EH (cell line): Measurements from ENCODE around the gene CBLC.

ENCODE experiments used
- DNase-seq: peaks from one replicate; pipeline ENCODE4 v3.0.0-alpha.2; 2015; ENCODE audit warnings: low read depth

CBLC gene

DNA sequence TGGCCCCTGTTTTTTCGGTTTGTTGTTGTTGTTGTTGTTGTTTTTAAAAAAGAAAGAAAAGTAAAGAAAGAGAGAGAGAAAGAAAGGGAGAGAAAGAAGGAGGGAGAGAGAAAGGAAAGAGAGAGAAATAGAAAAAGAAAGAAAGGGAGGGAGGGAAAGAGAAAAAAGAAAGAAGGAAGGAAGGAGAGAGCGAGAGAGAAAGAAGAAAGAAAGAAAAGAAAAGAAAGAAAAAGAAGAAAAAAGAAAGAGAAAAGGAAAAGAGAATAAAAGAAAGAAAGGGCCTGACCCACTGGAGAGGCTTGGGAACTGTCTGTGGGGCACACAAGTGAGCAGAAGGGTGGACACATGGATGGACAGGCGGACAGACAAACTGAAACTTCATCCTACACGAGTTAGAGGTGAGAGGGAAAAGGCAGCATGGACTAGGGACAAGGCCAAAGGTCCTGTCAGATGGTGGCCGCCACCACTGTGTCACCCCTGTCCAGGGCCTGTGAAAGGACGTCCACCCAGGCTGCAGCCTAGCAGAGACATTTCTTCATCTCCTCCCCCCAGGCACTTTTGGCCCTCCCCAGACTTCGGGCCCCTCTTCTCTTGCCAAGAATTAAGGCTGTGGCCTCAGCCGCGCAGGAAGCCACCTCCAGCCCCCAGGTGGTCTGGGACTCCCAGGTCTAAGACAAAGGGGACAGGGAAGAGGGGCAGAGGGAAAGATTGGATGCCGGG lies 22.1 kb downstream of the CBLC start:
- no peak for DNase-seq

DNA sequence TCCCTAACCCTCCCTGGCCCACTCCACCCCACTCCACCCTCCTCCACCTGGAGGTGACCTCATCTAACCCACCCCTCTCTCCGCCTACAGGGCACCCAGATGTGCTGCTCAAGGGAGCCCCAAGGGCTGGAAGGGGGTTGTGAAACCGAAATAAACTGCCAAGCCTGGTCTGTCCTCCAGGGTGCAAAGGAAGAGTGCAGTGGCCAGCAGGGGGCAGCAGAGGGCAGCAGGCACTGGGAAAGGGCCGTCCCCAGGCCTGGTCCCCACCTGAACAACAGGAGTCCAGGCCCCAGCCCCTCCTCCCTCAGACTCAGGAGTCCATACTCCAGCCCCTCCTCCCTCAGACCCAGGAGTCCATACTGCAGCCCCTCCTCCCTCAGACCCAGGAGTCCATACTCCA lies 22.8 kb downstream of the CBLC start:
- DNase-seq, result peak; percentile 75

DNA sequence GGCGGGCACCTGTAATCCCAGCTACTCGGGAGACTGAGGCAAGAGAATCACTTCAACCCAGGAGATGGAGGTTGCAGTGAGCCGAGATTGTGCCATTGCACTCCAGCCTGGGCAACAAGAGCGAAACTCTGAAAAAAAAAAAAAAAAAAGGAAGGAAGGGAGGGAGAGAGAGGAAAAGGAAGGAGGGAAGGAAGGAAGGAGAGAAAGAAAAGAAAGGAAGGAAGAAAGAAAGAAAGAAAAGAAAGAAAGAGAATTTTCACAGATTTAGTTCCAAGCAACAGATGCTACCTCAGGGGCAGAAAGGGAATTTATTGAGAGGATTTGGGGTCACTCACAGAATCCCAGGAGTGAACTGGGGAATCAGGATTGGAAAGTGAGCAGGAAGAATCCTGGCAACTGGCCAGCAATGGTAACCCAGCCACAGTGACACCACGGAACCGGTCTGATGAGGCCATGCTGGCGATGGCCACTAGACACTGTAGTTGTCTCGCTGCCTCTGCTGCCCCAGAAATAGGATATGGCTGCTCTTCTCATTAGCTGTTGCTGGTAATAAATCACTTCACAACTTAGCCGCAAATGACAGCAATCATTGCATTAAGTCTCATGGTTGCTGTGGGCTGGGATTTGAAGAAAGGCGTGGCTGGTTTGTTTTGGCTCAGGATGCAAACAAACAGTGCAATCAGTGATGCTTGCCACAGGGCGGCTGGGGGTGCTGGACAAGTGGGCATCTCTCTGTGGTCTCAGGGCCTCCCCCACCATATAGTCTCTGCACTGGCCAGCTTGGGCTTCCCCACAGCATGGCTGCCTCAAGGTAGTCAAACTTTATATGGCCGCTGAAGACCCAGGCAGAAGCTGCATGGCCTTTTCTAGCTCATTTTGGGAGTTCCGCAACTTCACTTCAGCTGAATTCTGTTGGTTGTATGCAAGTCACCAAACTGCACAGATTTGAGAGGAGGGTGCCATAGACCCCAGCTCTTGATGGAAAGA lies 26.0 kb downstream of the CBLC start:
- no peak for DNase-seq

DNA sequence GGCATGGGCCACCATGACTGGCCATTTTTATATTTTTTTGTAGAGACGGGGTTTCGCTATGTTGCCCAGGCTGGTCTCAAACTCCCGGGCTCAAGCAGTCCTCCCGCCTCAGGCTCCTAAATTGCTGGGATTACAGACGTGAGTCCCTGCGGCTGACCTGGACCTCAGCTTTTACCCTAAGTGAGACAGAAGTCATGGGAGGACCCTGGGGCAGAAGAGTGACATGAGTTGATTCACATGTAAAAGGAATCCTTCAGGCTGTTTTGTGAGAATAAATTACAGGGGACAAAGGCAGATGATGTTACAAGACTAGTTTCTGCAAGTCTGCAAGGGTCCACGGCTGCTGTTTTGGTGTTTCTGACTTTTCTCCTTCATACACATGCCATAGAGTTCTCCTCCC lies 28.6 kb downstream of the CBLC start:
- DNase-seq, result no peak

DNA sequence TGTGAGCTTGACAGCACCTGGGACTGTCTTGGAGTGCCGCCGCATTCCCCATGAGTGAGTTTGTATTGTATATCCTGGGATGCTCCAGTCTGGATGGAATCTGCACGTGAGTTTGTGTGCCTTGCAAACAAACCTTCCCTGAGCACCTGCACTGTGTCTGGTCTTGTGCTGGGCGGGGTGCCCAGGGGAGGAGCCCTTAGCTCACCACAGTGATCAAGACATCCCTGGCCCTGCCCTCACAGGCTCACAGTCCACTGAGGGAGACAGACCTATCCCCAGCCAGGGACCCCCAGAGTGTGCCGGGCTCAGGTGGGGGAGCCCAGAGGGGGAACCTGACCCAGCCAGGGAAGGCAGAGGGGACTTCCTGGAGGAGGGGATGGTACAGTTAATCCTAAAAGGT lies 29.5 kb downstream of the CBLC start:
- no peak for DNase-seq

DNA sequence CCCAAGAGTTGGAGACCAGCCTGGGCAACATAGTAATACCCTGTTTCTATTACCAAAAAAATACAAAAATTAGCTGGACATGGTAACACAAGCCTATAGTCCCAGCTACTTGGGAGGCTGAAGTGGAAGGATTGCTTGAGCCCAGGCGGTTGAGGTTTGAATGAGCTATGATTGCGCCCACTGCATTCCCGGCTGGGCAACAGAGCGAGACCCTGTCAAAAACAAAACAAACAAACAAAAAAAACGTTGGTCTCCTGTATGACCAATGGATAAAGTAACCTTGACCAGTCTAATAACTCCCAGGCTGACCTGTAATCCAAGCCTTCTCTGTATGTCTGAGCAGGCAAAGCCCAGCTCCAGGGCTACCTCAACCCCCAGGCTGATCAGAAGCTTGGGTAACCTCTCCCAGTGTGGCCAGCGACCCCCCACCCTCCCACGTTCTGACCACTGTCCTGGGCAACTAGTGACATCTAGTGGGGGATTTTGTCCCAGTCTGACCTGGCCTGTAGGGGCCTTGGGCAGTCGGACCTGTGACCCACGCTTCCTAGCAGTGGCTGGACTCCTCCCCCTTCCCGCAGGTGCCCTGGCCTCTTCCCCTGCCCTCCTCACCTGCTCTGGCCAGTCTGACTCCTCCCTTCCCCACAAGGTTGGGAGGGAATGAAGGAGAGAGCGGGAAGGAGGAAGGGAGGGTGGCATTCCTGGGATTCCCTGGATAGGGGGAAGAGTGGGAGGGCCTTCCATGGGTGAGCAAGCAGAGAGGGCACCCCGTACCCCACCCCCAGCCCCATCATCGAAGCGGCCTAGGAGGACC lies 30.2 kb downstream of the CBLC start:
- peak; percentile 70 for DNase-seq

DNA sequence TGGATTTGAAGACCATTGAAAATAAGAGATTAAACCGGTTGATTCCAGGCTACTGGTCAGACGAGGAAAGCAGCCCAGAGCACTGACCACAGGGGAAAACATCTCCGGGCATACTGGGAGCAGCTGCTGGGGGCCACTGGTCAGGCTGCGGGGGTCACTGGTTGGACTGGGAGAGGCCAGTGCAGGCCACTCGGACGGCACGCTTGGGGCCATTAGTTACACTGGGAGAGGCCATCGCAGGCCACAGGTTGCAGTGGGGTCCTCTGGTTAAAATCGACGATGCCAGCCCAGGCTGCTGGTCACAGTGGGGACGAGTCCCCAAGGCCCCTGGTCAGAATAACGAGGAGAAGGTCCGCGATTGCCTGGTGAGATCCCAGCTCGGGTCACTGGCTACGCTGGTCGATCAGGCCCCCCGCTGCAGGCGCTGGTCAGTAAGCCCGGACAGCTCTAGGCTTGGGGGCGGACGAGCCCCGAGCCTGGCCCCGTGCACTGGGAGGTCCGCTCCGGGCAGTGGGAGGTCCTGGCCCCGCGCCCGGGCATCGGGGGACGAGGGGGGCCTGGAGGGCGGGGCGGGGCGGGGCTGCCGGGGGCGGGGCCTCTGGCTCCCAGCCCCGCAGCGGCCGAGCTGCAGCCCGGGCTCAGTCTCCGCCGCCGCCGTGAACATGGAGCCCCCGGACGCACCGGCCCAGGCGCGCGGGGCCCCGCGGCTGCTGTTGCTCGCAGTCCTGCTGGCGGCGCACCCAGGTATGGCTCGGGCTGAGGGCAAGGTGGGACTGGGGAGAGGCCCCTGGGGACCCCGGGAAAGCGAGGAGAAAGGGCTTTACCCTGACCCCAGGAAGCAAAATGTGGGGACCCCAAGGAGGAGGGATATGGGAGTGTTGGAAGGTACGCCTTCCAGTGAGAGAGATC lies 31.0 kb downstream of the CBLC start, which contains the start of gene BCAM:
Gene BCAM (plus strand): TSS at position 641 of the 909 bp plus-strand sequence. CDS start 22 bp downstream, at position 663.
- peak; percentile 79 for DNase-seq

DNA sequence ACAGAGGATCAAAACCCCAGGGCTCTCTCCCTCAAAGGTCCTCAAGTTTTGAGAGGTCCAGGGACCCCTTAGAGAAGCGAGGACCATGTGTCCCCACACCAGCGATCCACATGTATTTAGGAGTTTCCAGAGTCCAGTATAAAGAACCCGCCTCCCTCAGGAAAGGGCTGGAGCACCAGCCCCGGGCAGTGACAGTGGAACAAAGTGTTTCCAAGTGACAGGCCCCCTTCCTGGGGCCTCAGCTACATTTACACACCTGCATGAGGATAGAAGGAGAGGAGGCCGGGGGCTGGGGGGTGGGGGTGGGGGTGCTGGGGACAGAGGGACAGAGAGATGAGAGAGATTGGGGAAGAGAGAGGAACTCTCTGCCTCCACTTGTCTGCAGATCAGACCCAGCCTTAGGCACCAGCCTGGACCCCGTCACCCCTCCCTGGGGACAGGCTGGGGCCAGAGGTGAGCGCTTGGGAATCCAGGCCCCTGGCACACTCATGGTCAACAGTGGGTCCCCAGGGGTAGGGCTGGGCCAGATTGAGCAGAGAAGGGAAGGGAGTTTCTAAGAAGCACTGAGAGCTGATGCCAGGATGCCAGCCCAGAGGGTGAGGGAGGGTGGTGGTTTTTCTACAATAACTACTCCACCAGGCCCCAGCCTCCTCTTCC lies 32.0 kb downstream of the CBLC start:
- no peak for DNase-seq

DNA sequence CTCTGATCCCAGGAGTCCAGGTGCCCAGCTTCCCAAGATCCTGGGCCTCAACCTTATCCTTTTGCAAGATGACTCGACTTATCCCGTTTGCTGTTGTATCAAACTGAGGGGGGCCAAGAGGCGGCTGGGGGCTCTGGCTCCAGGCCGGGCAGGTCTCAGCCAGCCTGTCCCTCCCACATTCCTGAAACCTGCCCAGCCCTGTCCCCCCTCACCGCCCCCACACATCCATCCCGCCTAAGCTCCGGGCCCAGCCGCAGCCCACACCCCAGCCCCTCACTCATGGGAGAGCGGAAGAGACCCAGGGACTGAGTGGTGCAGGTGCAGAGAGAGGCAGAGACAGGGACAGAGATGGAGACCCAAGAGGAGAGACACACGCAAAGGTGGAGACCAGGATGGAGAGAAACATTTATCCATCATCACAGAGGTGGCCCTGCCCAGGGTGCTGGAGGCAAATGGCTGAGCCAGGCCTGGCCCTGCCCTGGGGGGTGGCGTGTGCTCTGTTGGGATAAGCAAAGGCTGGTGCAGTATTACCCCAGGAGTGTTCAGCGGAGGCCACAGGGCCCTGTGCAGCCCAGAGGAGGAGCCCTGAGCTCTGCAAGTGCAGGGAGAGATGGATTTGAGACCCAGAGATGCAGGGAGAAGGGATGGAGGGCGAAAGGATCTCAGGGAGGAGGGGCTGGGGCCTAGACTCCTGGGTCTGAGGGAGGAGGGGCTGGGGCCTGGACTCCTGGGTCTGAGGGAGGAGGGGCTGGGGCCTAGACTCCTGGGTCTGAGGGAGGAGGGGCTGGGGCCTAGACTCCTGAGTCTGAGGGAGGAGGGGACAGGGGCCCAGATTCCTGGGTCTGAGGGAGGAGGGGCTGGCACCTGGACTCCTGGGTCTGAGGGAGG lies 32.8 kb downstream of the CBLC start:
- DNase-seq, result no peak

DNA sequence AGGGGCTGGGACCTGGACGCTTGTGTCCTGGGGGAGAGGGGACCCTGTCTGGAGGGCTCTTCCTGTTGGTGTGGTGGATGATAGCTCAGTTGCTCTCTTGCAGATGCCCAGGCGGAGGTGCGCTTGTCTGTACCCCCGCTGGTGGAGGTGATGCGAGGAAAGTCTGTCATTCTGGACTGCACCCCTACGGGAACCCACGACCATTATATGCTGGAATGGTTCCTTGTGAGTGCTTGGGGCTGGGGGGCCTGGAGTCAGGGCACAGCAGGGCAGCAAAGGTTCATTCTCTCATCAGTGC lies 33.4 kb downstream of the CBLC start:
- DNase-seq, result no peak

DNA sequence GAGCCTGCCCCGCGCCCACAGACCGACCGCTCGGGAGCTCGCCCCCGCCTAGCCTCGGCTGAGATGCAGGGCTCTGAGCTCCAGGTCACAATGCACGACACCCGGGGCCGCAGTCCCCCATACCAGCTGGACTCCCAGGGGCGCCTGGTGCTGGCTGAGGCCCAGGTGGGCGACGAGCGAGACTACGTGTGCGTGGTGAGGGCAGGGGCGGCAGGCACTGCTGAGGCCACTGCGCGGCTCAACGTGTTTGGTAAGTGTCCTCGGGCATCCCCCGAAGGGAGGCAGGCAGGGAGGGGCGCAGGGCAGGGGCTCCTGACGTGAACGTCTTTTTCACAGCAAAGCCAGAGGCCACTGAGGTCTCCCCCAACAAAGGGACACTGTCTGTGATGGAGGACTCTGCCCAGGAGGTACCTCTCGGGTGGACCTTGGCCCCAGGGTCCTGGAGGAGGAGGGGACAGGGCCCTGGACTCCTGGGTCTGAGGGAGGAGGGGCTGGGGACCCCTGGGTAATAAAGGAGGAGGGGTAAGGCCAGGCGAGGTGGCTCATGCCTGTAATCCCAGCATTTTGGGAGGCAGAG lies 34.5 kb downstream of the CBLC start:
- DNase-seq, result no peak

DNA sequence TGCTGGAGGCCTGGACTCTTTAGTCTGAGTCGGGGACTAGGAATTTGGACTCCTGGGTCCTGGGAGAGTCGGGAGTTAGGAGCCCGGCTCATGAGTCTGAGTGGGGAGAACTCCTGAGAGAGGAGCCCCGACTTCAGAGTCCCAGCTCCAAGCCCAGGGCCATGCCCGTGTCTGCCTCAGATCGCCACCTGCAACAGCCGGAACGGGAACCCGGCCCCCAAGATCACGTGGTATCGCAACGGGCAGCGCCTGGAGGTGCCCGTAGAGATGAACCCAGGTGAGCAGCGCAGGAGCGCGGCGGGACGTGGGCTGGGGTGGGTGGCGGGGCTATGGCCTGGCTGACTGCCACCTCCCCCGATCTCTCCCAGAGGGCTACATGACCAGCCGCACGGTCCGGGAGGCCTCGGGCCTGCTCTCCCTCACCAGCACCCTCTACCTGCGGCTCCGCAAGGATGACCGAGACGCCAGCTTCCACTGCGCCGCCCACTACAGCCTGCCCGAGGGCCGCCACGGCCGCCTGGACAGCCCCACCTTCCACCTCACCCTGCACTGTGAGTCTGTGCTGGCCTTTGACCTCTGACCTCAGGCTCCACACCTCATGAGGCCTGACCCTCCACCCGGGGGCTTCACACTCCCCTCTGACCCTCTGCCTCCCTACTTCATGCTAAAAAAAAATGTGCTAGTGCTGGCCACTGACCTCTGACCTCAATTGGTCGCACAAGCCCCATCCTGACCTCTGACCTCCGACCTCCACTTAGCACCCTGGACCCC lies 35.6 kb downstream of the CBLC start:
- DNase-seq, result no peak

DNA sequence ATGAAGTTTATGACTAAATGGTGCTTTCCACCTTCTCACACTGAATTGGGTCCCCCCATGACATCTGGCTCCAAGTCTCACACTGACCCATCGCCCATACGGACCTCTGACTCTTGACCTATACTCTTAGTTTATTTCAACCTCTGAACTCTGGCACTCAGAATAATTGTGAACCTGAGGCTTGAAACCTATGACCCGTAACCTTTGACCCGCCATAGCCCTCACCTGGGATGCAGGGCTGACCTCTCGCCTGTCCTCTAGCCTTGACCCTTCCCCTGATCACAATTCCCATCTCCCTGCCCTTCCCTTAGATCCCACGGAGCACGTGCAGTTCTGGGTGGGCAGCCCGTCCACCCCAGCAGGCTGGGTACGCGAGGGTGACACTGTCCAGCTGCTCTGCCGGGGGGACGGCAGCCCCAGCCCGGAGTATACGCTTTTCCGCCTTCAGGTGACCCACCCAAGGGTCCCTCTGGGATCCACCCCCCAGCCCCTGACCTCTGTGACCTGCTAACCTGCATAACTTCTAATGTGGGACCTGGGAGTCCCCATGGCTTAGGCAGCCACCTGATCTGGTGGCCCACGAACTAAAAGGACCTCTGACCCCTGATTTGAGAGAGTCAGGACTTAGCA lies 36.3 kb downstream of the CBLC start:
- no peak for DNase-seq

DNA sequence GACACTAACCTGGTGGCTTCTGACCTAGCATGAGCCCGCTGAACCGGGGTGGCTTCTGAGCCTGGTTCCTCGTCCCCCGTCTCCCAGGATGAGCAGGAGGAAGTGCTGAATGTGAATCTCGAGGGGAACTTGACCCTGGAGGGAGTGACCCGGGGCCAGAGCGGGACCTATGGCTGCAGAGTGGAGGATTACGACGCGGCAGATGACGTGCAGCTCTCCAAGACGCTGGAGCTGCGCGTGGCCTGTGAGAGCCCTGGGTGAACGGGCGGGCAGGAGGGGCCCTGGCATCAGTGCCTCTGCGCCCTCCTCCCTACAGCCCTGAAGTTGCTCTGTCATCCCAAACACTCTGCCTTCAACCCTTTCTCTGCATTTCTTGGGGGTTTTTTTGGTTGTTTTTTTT lies 36.8 kb downstream of the CBLC start:
- DNase-seq, result no peak

DNA sequence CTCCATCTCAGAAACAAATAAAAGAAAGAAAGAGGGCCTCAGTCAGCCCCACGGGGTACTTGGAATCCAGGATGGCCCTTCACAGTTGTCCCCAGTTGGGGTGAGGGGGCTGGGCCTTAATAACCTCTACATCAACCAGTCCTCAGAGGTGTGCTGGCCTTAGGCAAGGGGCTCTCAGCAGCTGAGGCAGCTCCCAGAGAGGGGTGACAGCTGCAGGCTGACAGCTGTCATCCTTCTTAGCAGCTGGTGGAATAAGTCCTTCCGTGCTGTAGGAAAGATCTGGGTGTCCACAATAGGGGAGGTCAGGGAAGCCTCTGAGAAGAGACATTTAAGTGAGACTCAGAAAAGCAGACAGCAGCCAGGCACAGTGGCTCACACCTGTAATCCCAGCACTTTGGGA lies 38.6 kb downstream of the CBLC start:
- no peak for DNase-seq

DNA sequence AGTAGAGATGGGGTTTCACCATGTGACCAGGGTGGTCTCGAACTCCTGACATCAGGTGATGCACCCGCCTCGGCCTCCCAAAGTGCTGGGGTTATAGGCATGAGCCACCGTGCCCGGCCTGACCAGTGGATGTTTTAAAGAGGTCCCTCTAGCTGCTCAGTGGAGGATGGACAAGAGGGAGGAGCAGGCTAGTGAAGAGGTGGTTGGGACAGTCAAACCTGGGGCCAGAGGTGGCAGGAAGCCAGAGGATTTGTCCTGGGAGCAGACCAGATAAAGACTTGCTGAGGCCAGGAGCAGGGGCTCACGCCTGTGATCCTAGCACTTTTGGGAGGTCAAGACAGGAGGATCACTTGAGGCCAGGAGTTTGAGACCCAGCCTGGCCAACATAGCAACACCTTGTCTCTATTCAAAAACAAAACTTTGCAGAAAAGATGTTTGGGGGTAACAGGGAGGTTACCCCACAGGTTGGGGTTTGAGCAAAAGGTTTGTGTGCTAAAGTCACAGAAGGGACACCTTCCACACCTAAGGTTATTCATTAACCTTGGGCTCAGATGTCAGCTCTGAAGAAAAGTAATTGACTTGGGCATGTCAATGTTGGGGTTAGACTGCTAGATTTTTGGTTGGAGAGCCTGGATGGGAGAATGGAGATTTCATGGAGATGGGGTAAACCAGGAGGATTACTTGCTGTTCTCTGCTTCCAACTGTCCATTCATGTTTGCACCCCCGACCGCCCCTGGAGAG lies 40.2 kb downstream of the CBLC start:
- DNase-seq, result no peak

DNA sequence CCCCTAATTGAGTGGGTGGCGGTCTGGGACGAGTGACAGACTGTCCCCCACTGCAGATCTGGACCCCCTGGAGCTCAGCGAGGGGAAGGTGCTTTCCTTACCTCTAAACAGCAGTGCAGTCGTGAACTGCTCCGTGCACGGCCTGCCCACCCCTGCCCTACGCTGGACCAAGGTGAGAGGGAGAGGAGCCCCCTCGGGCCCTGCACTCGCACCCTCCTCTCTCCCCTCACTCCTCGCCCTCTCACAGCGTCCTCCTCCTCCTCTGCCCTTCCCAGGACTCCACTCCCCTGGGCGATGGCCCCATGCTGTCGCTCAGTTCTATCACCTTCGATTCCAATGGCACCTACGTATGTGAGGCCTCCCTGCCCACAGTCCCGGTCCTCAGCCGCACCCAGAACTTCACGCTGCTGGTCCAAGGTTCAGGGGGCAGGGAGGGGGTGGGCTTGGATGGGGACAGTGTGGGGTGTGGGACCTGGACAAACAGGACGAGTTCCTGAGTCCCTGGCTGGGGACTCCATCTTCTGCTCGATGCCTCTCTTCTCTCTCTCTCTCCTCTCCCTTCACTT lies 40.9 kb downstream of the CBLC start:
- DNase-seq, result no peak
